Measurements from ENCODE around the gene PDYN. TPM values are rescaled to one million over a fixed set of nuclear protein-coding genes. Genes with fewer than 3 reads are reported as not detected.

PDYN gene
- polyA plus RNA-seq, 2 donors: not detected

DNA sequence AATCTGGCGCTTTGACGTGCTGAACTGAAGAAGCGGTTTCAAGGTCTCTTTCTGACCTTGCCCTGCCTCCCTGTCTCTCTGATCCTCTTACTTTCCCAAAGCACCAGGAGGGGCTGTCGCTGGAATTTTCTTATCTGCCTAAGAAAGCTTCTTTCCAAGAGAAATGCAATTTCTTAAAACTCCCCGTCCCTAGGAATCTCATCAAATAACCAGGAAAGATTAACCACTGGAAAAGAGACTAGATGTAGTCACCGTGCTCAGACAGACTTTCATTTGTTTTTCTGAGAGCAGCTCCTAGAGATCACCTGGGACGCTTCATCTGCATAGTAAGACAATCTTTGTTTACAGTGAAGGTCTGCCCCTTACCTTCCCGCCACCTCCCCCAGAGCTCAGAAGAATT lies 38.6 kb downstream of the PDYN start:
- WGBS, 2 donors: 70 to 71% methylated on average over 8 of the region's 8 CpGs
- no peak overlapping the region for H3K27ac ChIP-seq (ENCODE audit: low read depth in 2 of 2, low read length in 1 of 2)
- H3K27me3 ChIP-seq (ENCODE audit: control insufficient read depth in 1 of 2, insufficient read depth in 2 of 2, low read length in 2 of 2): no peaks in the 10 kb centered on the region

DNA sequence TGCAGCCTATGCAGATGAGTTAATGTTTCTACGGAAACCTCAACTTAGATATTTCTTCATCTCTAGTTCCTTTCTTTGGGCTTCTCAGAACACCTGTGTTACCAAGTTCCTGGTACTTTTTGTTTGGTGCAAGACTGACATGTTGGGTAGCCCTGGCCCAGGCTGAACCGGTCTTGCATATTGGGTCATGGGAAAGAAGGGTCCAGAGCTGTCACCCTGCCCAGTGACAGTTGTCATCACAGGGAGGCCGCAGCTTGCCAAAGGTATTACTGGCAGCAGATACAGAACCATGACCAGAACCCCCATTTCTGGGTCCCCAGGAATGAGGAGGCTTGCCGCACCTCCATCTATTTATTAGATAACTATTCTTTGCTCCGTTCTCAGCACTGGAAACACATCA lies 40.2 kb downstream of the PDYN start:
- H3K4me1 ChIP-seq (ENCODE audit: control insufficient read depth in 2 of 2, insufficient read depth in 2 of 2, low read length in 1 of 2): no peaks in the 10 kb centered on the region
- H3K27me3 ChIP-seq (ENCODE audit: control insufficient read depth in 1 of 2, insufficient read depth in 2 of 2, low read length in 2 of 2): no peaks in the 10 kb centered on the region
- H3K9me3 ChIP-seq (ENCODE audit: control insufficient read depth in 2 of 2, insufficient read depth in 1 of 2, low read depth in 1 of 2, low read length in 1 of 2): no peaks in the 10 kb centered on the region
- H3K36me3 ChIP-seq (ENCODE audit: control insufficient read depth in 2 of 2, insufficient read depth in 2 of 2, low read length in 1 of 2): no peaks in the 10 kb centered on the region
- no peak overlapping the region for H3K4me3 ChIP-seq (ENCODE audit: low read depth in 1 of 2, low read length in 2 of 2)
- WGBS, 2 donors: 88 to 93% methylated on average over 5 of the region's 5 CpGs
- H3K27ac ChIP-seq (ENCODE audit: low read depth in 2 of 2, low read length in 1 of 2): no peak overlapping the region

More for the DNA sequence above, 38.6 kb downstream of the PDYN start:
- no peak overlapping the region for H3K4me3 ChIP-seq (ENCODE audit: low read depth in 1 of 2, low read length in 2 of 2)
- H3K9me3 ChIP-seq (ENCODE audit: control insufficient read depth in 2 of 2, insufficient read depth in 1 of 2, low read depth in 1 of 2, low read length in 1 of 2): no peaks in the 10 kb centered on the region
- no peaks in the 10 kb centered on the region for H3K36me3 ChIP-seq (ENCODE audit: control insufficient read depth in 2 of 2, insufficient read depth in 2 of 2, low read length in 1 of 2)
- no peaks in the 10 kb centered on the region for H3K4me1 ChIP-seq (ENCODE audit: control insufficient read depth in 2 of 2, insufficient read depth in 2 of 2, low read length in 1 of 2)

DNA sequence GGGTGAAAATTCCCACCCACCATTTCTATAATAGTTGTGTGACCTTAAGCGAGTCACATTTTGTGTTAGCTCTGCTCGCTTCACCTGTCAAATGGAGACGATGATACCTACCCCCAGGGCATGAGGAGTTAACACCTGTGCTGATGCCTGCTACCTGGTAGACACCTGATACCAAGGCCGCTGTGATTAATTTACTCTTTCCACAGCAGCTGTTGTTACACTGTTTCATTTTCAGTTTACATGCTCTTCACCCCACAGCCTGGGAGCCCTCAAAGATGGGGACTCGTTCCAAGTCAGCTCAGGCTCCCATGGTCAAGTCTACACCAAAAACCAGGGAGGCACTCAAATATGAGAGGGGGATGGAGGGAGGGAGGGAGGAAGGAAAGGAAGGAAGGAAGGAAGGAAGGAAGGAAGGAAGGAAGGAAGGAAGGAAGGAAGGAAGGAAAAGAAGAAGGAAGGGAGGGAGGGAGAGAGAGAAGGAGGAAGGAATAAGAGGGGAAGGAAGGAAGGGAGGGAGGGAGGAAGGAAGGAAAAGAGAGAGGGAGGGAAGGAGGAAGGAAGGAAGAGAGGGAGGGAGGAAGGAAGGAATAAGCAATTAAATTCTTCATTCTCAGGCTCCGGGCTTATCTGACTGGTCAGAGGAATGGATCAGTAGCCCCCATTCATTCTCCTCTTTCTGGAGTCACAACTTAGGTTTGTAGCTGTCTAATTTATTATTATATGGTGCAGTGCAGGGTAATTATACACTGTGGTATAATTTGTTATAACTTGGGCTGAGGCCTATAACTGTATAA lies 40.9 kb downstream of the PDYN start:
- Histone ChIP-seq H3K4me1 (ENCODE audit: control insufficient read depth in 2 of 2, insufficient read depth in 2 of 2, low read length in 1 of 2) (no peaks in the 10 kb centered on the region), H3K27ac (ENCODE audit: low read depth in 2 of 2, low read length in 1 of 2) (no peak overlapping the region), H3K36me3 (ENCODE audit: control insufficient read depth in 2 of 2, insufficient read depth in 2 of 2, low read length in 1 of 2) (no peaks in the 10 kb centered on the region), H3K9me3 (ENCODE audit: control insufficient read depth in 2 of 2, insufficient read depth in 1 of 2, low read depth in 1 of 2, low read length in 1 of 2) (no peaks in the 10 kb centered on the region), H3K4me3 (ENCODE audit: low read depth in 1 of 2, low read length in 2 of 2) (no peak overlapping the region), H3K27me3 (ENCODE audit: control insufficient read depth in 1 of 2, insufficient read depth in 2 of 2, low read length in 2 of 2) (no peaks in the 10 kb centered on the region)
- WGBS, 2 donors: 52 to 53% methylated on average over 6 of the region's 6 CpGs

DNA sequence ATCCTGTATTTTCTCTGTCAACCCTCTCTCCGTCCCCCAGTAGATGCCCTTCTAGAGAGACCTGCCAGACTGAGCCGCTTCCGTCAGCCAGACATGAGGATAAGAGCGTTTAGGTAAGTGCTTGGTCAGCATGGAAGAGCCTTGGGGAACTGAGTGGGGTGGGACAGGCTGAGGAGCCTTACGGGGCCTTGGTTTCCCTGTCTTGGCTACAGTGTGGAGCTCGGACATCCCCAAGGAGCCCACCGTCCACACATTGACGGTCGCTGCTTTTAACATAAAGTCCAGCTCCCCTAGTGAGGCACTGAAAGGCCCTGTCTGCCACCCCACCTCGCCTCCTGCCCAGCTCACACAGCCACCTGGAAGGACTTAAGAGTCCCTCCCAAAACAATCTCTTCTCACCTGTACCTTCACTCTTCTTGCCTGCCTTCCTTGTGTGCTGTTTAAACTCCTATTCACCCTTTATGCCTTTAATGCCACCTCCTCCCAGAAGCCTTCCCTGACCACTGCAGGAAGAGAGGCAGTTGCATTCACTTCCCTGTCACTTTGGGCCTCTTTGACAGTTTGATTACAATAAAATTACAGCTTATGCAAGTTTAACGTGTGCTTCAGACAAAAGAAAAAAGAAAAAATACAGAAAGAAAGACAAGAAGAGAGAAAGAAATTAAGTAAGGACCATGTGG lies 42.3 kb downstream of the PDYN start:
- Histone ChIP-seq H3K36me3 (ENCODE audit: control insufficient read depth in 2 of 2, insufficient read depth in 2 of 2, low read length in 1 of 2) (no peaks in the 10 kb centered on the region), H3K27ac (ENCODE audit: low read depth in 2 of 2, low read length in 1 of 2) (no peak overlapping the region), H3K4me1 (ENCODE audit: control insufficient read depth in 2 of 2, insufficient read depth in 2 of 2, low read length in 1 of 2) (peaks cover 0 to 5% of the 10 kb centered on the region in 2 donors), H3K4me3 (ENCODE audit: low read depth in 1 of 2, low read length in 2 of 2) (no peak overlapping the region), H3K27me3 (ENCODE audit: control insufficient read depth in 1 of 2, insufficient read depth in 2 of 2, low read length in 2 of 2) (no peaks in the 10 kb centered on the region), H3K9me3 (ENCODE audit: control insufficient read depth in 2 of 2, insufficient read depth in 1 of 2, low read depth in 1 of 2, low read length in 1 of 2) (no peaks in the 10 kb centered on the region)
- WGBS, 2 donors: 84% methylated on average over 11 of the region's 11 CpGs

DNA sequence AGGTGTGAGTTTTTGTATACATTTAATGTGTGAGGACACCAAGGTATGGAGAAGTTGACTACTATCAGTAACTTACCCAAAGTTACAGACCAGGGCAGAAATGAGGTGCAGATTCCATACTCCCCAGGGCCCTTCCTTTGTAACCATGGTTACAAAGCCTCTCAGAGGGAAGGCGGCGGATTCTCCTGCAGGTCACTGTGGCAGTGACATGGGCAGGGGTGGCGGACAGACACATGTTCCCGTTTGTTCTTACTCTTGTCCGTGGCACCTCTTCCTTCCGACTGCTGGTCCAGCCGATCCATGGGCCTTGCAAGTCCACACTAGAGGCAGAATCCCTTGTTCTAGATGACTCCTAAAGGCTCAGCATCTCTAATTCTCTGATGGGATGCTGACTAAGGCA lies 43.0 kb downstream of the PDYN start:
- H3K27ac ChIP-seq (ENCODE audit: low read depth in 2 of 2, low read length in 1 of 2): no peak overlapping the region
- H3K9me3 ChIP-seq (ENCODE audit: control insufficient read depth in 2 of 2, insufficient read depth in 1 of 2, low read depth in 1 of 2, low read length in 1 of 2): no peaks in the 10 kb centered on the region
- no peaks in the 10 kb centered on the region for H3K36me3 ChIP-seq (ENCODE audit: control insufficient read depth in 2 of 2, insufficient read depth in 2 of 2, low read length in 1 of 2)
- no peaks in the 10 kb centered on the region for H3K27me3 ChIP-seq (ENCODE audit: control insufficient read depth in 1 of 2, insufficient read depth in 2 of 2, low read length in 2 of 2)
- H3K4me3 ChIP-seq (ENCODE audit: low read depth in 1 of 2, low read length in 2 of 2): no peak overlapping the region
- 81 to 83% methylated on average over 7 of the region's 7 CpGs for WGBS, 2 donors
- peaks cover 0 to 5% of the 10 kb centered on the region in 2 donors for H3K4me1 ChIP-seq (ENCODE audit: control insufficient read depth in 2 of 2, insufficient read depth in 2 of 2, low read length in 1 of 2)

DNA sequence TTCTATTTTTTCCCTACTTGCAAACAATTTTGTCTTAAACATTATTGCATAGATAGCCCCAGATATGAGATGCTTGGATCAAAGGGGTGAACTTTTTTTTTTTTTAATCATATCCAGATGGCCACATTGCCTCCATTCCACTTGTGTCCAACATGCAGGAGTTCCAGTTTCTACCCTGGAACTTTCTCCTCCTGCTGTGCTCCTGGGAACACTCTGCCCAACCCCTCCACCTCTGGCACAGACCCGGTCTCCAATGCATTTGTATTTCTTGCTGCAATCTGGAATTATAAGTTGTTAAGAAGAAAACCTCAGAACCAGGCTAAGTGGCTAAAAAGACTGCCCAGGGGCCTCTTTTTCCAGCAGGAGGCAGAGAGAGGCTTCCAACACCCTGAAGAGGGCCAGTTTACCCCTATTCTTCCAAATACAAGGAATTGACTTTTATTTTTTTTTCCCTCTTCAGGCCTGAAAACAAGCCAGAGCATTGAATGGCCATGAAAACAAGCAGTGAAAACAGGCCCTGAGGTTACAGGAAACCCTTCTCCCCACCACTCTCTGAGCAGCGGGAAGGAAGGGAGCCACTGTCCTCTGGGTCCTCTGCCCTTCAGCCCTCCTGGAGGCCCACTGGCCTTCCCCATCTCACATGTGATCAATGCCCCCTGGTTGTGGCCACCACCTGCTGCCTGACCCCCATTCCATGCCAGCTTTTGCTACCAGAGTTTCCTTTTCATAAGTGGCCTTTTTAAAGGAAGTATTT lies 44.3 kb downstream of the PDYN start:
- peaks cover 4 to 5% of the 10 kb centered on the region in 2 donors for H3K4me1 ChIP-seq (ENCODE audit: control insufficient read depth in 2 of 2, insufficient read depth in 2 of 2, low read length in 1 of 2)
- H3K9me3 ChIP-seq (ENCODE audit: control insufficient read depth in 2 of 2, insufficient read depth in 1 of 2, low read depth in 1 of 2, low read length in 1 of 2): no peaks in the 10 kb centered on the region
- H3K4me3 ChIP-seq (ENCODE audit: low read depth in 1 of 2, low read length in 2 of 2): no peak overlapping the region
- 64 to 65% methylated on average over 2 of the region's 2 CpGs for WGBS, 2 donors
- no peaks in the 10 kb centered on the region for H3K27me3 ChIP-seq (ENCODE audit: control insufficient read depth in 1 of 2, insufficient read depth in 2 of 2, low read length in 2 of 2)
- no peaks in the 10 kb centered on the region for H3K36me3 ChIP-seq (ENCODE audit: control insufficient read depth in 2 of 2, insufficient read depth in 2 of 2, low read length in 1 of 2)
- H3K27ac ChIP-seq (ENCODE audit: low read depth in 2 of 2, low read length in 1 of 2): no peak overlapping the region

DNA sequence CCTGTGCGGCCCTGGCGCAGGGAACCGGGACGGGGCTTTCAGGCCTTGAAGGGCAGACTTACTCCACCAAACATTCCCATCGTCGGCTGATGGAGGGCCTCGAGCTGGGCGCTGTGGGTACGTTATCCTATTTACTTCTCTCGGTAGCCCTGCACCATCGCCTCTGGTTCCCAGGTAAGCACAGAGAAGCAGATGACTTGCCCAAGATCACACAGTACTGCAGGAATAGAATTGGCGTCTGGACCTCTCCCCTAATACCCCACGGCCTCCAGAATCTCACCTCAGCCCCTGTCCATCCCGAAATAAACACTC lies 46.4 kb downstream of the PDYN start:
- WGBS, 2 donors: 54 to 58% methylated on average over 14 of the region's 14 CpGs
- H3K4me3 ChIP-seq (ENCODE audit: low read depth in 1 of 2, low read length in 2 of 2): no peak overlapping the region

DNA sequence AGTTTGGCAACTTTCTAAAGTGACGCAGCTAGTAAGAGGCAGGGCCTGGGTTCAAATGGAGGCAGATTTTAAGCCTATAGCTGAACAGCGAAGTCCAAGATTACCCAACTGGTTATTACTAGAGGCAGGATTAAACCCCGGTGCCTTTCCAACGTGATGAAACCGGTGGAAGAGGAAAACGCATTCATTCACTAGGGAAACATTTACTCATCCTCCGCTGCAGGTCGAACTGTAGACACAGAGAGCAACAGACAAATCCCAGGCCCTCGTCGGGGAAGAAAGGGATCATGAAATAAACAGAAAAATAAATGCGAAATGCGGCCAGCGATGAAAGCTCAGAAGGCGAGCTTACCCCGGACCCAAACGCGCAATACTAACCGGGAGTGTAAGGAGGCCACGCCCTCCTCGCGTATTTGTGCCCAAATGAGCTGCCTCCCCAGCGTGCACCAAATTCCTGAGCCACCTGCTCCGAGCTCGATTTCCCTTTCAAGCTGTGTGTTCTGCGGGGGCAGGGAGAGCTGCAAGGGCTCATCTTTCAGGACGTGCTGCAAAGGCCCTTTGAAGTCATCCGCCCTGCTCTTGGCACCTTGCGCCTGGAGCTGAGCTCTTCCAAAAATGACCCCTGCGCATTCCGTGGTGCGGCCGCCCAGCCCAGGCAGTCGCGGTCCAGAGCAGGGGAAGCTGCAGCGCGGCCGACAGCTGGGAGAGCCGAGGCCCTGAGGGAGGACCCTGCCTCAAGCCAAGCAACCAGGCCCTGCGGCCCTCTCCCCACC lies 46.9 kb downstream of the PDYN start:
- Histone ChIP-seq H3K36me3 (ENCODE audit: control insufficient read depth in 2 of 2, insufficient read depth in 2 of 2, low read length in 1 of 2) (no peaks in the 10 kb centered on the region), H3K27me3 (ENCODE audit: control insufficient read depth in 1 of 2, insufficient read depth in 2 of 2, low read length in 2 of 2) (no peaks in the 10 kb centered on the region), H3K9me3 (ENCODE audit: control insufficient read depth in 2 of 2, insufficient read depth in 1 of 2, low read depth in 1 of 2, low read length in 1 of 2) (no peaks in the 10 kb centered on the region), H3K27ac (ENCODE audit: low read depth in 2 of 2, low read length in 1 of 2) (no peak overlapping the region), H3K4me3 (ENCODE audit: low read depth in 1 of 2, low read length in 2 of 2) (no peak overlapping the region), H3K4me1 (ENCODE audit: control insufficient read depth in 2 of 2, insufficient read depth in 2 of 2, low read length in 1 of 2) (peaks cover 4 to 9% of the 10 kb centered on the region in 2 donors)
- WGBS, 2 donors: 9 to 10% methylated on average over 39 of the region's 39 CpGs

More for the DNA sequence above, 46.4 kb downstream of the PDYN start:
- Histone ChIP-seq H3K9me3 (ENCODE audit: control insufficient read depth in 2 of 2, insufficient read depth in 1 of 2, low read depth in 1 of 2, low read length in 1 of 2) (no peaks in the 10 kb centered on the region), H3K27ac (ENCODE audit: low read depth in 2 of 2, low read length in 1 of 2) (no peak overlapping the region), H3K4me1 (ENCODE audit: control insufficient read depth in 2 of 2, insufficient read depth in 2 of 2, low read length in 1 of 2) (peaks cover 4 to 9% of the 10 kb centered on the region in 2 donors), H3K27me3 (ENCODE audit: control insufficient read depth in 1 of 2, insufficient read depth in 2 of 2, low read length in 2 of 2) (no peaks in the 10 kb centered on the region), H3K36me3 (ENCODE audit: control insufficient read depth in 2 of 2, insufficient read depth in 2 of 2, low read length in 1 of 2) (no peaks in the 10 kb centered on the region)

DNA sequence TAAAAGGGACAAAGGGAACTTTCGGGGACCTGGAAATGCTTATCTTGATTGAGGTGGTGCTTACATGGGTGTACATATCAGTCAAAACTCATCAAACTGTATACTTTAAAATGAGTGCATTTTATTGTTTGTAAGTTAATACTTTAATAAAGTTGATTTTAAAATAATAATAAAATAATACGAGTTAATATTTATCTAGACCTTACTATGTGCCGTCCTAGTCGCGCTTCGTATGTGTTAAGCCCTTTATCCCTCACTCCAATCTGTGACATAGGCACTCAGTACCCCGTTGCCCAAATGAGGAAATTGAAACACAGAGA lies 47.5 kb downstream of the PDYN start:
- H3K9me3 ChIP-seq (ENCODE audit: control insufficient read depth in 2 of 2, insufficient read depth in 1 of 2, low read depth in 1 of 2, low read length in 1 of 2): no peaks in the 10 kb centered on the region
- H3K27ac ChIP-seq (ENCODE audit: low read depth in 2 of 2, low read length in 1 of 2): no peak overlapping the region
- H3K27me3 ChIP-seq (ENCODE audit: control insufficient read depth in 1 of 2, insufficient read depth in 2 of 2, low read length in 2 of 2): no peaks in the 10 kb centered on the region
- no peaks in the 10 kb centered on the region for H3K36me3 ChIP-seq (ENCODE audit: control insufficient read depth in 2 of 2, insufficient read depth in 2 of 2, low read length in 1 of 2)
- 52 to 54% methylated on average over 7 of the region's 7 CpGs for WGBS, 2 donors
- peaks cover 6 to 11% of the 10 kb centered on the region in 2 donors for H3K4me1 ChIP-seq (ENCODE audit: control insufficient read depth in 2 of 2, insufficient read depth in 2 of 2, low read length in 1 of 2)
- no peak overlapping the region for H3K4me3 ChIP-seq (ENCODE audit: low read depth in 1 of 2, low read length in 2 of 2)
